Suprapubic skin (tissue), 4 donors: ENCODE data around the gene IST1. TPM values are rescaled to one million over a fixed set of nuclear protein-coding genes. Genes with fewer than 3 reads are reported as not detected.
A peak's percentile ranks its signal among the peaks of the same experiment; 100 is the strongest.

Experiments used
- DNase-seq, 2 donors: peaks; one replicate each; pipeline ENCODE4 v3.0.0-alpha.2; 2019; ENCODE audit warnings: low spot score in 2 of 2
- H3K27ac ChIP-seq: fragments of 200-600 bp; sonication (generic); one replicate; pipeline ENCODE4 v1.5.1; 2019
- H3K27me3 ChIP-seq: fragments of 200-600 bp; sonication (generic); one replicate; pipeline ENCODE4 v1.5.1; 2019
- H3K36me3 ChIP-seq: fragments of 200-600 bp; sonication (generic); one replicate; pipeline ENCODE4 v1.5.1; 2019
- H3K4me1 ChIP-seq: fragments of 200-600 bp; sonication (generic); one replicate; pipeline ENCODE4 v1.5.1; 2019
- H3K4me3 ChIP-seq: fragments of 200-600 bp; sonication (generic); one replicate; pipeline ENCODE4 v1.5.1; 2019; ENCODE audit warnings: mild to moderate bottlenecking
- H3K9me3 ChIP-seq: fragments of 200-600 bp; sonication (generic); one replicate; pipeline ENCODE4 v1.5.1; 2019
- EP300 ChIP-seq: sonication (generic); formaldehyde crosslinking; IDR thresholded peaks from one replicate; pipeline ENCODE4 v1.6.1; 2017; ENCODE audit warnings: antibody characterized with exemption
- POLR2A ChIP-seq, 2 donors: fragments of 450-650 bp; IDR thresholded peaks; one replicate each; pipeline ENCODE4 v1.6.1; 2017; ENCODE audit warnings: antibody characterized with exemption in 2 of 2, mild to moderate bottlenecking in 2 of 2, moderate library complexity in 2 of 2
- POLR2AphosphoS5 ChIP-seq, 3 donors: sonication (generic); formaldehyde crosslinking; IDR thresholded peaks; one replicate each; pipeline ENCODE4 v1.6.1; 2017; ENCODE audit warnings: antibody characterized with exemption in 3 of 3
- WGBS: methylation state at CpG from one replicate; pipeline ENCODE4 v1.1.5; 2018; 5-methylcytosine and 5-hydroxymethylcytosine counted together
- total RNA-seq, 4 donors: library from RNA; depleted of rRNA; stranded (reverse); fragments of >200 nt; gene quantifications; one replicate each; pipeline ENCODE4 v1.1.0, GENCODE V29; 2016
- TF ChIP-seq, protein P1 (sequence below), 2 donors: fragments of 200-600 bp in 1 of 2; fragments of 450-650 bp in 1 of 2; sonication (generic) in 1 of 2; IDR thresholded peaks; one replicate each; pipeline ENCODE4 v1.5.1; 2016 to 2019; ENCODE audit warnings: antibody characterized with exemption in 2 of 2, mild to moderate bottlenecking in 1 of 2, moderate library complexity in 1 of 2

The IST1 gene
- total RNA-seq: 100 to 1,000 TPM; 171 to 405 (median 201) TPM

DNA sequence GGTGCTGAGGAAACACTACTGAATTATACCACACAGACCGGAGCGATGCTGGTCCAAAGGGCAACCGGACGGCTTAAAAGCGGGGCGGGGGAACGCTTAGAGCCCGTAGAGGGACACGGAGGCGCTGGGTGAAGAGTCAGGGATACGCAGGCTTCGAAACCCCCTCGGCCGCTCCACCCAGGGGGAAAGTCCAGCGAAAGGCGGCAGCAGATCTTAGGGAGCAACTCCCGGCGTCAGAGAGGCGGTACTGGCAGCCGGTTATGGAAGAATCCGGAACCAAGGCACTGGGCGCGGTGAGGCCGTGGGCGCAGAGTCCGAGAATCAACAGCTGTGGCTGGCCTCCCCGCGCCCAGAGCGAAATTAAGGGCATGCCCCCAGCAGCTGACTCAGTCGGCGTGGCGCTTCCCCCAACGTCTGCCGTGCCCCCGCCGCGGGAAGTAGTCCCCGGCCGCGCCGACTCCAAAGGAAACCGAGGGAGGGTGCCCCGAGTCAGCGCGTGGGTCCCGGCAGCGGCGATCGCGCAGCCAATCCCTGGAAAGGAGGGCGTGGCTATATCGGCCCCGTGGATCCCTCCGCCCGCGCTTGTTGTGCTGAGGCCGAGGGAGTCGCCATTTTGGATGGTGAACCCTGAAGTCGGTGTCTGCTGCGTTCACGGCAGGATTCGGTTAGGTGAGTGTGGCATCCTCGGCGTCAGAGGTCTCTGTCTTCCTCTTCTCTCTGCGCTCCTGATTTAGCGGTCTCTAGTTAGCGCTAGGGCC, at the start of gene IST1:
IST1 (plus strand) TSS at position 611 of the 758 bp plus-strand sequence. CDS start 20,110 bp downstream, outside the sequence.
- WGBS: under 1% methylated on average over 22 of the region's 67 CpGs
- no peaks in the 10 kb centered on the region for H3K36me3 ChIP-seq
- H3K4me3 ChIP-seq: peak within 1 kb of the TSS; percentile 62
- TF ChIP-seq POLR2AphosphoS5 (IDR thresholded peaks at IDR 0.05) (peak in 2 of 3 donors; percentile 76 to 78), POLR2A (IDR thresholded peaks at IDR 0.05) (peak in 1 of 2 donors; percentile 75), EP300 (no peak)
- no peaks in the 10 kb centered on the region for H3K9me3 ChIP-seq
- peak; percentile 98 to 99 for DNase-seq
- no peaks in the 10 kb centered on the region for H3K27me3 ChIP-seq
- peaks cover 30% of the 10 kb centered on the region for H3K4me1 ChIP-seq
- peak within 1 kb of the TSS; percentile 89 for H3K27ac ChIP-seq

DNA sequence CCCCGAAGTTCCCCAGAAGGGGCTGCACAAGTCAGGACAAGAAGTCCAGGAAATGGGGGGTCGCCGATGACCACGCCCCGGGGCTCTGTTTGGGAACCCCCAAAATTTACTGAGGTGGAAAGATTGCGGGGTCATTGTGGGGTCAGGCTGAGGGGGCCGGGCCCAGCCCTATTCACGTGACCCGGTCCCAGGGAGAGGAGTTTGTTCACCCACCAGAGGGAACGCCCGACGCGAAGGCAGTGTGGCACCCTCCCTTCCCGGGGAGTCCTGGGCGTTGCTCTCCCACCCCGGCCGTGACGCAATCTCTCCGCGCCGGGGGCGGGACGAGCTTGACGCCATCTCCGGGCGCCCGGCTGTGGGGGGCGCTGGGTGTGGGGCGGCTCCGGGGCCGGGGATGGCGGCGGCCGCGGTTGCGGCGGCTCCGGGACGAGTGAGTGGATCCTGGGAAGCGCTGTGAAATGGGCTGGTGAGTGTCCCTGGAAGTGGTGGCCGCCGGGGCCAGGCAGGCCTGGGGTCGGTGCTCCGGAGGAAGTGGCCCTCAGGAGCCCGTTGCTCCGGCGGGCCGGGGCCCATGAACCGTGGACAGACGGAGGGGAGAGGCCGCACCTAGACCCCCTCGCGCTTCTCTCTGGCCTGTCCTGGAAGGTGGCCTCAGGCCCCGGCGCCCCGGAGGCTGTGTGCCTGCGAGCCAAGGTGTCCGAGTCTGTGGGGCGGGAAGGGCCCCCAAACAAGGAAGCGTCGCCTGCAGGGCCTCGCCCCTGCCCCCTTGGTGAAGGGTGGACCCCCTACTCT, 49.5 kb upstream of the IST1 start, which contains the start of gene ATXN1L:
ATXN1L (plus strand) TSS at position 338 of the 792 bp plus-strand sequence. CDS start 3,765 bp downstream, outside the sequence.
- H3K4me1 ChIP-seq: peaks cover 16% of the 10 kb centered on the region
- no peaks in the 10 kb centered on the region for H3K27me3 ChIP-seq
- no peaks in the 10 kb centered on the region for H3K9me3 ChIP-seq
- peak within 1 kb of the TSS; percentile 85 for H3K27ac ChIP-seq
- H3K4me3 ChIP-seq: peak within 1 kb of the TSS; percentile 97
- H3K36me3 ChIP-seq: peaks cover 21% of the 10 kb centered on the region
- peak in 1 of 2 donors; percentile 83 for TF ChIP-seq POLR2A (IDR thresholded peaks at IDR 0.05)
- TF ChIP-seq POLR2AphosphoS5 (IDR thresholded peaks at IDR 0.05): peak; percentile 71 to 89 (median 77)
- no peak for TF ChIP-seq EP300
- peak; percentile 96 for DNase-seq
- 0% methylated on average over 5 of the region's 62 CpGs for whole genome bisulfite sequencing

DNA sequence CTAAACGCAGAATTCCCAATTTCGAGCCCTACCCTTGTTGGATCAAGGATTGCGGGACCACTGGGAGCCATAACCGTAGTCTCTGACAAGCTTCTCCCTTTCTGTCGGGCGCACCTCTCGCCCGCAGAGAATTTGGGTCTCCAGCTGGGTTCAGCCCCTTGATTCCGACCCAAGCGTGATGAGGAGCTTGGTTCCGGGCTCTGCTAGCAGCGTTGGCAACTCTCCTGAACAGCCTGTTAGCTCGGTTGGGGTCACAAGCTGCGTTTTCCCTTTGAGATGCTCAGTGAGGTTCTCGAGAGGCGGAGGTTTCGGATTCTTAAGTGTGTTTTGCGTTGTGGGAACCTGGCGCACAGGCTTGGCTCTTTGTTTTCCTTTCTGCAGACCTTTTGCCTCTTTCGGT, 48.9 kb upstream of the IST1 start:
- DNase-seq: no peak
- Histone ChIP-seq H3K27ac (peak overlapping the region; percentile 85), H3K9me3 (no peaks in the 10 kb centered on the region), H3K4me3 (peak overlapping the region; percentile 97), H3K36me3 (peaks cover 27% of the 10 kb centered on the region), H3K27me3 (no peaks in the 10 kb centered on the region), H3K4me1 (peaks cover 18% of the 10 kb centered on the region)
- TF ChIP-seq EP300: no peak
- no peak for TF ChIP-seq POLR2AphosphoS5 (IDR thresholded peaks at IDR 0.05)
- no peak for TF ChIP-seq POLR2A (IDR thresholded peaks at IDR 0.05)
- TF ChIP-seq, protein P1, sequence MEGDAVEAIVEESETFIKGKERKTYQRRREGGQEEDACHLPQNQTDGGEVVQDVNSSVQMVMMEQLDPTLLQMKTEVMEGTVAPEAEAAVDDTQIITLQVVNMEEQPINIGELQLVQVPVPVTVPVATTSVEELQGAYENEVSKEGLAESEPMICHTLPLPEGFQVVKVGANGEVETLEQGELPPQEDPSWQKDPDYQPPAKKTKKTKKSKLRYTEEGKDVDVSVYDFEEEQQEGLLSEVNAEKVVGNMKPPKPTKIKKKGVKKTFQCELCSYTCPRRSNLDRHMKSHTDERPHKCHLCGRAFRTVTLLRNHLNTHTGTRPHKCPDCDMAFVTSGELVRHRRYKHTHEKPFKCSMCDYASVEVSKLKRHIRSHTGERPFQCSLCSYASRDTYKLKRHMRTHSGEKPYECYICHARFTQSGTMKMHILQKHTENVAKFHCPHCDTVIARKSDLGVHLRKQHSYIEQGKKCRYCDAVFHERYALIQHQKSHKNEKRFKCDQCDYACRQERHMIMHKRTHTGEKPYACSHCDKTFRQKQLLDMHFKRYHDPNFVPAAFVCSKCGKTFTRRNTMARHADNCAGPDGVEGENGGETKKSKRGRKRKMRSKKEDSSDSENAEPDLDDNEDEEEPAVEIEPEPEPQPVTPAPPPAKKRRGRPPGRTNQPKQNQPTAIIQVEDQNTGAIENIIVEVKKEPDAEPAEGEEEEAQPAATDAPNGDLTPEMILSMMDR (IDR thresholded peaks at IDR 0.05): no peak
- WGBS: 0% methylated on average over 19 of the region's 20 CpGs

DNA sequence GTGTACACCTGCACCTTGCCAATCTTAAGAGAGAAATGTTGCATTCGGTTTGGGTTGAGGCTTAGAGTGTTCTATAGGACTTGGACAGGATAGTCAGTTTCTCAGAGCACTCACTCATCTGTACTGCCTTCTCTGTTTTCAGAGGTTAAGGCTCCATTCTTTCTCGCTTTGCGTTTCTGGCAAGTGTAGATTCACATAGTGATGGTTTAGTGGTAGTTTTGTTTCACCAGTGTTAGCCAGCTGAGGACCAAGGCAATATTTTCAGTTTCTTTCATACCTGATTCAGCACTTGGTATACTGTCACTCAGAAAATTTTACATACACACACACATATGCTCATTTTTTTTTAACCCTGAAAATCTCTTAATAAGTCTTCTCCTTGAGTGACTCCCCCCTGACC, 48.2 kb upstream of the IST1 start:
- peaks cover 23% of the 10 kb centered on the region for H3K4me1 ChIP-seq
- H3K27me3 ChIP-seq: no peaks in the 10 kb centered on the region
- WGBS: 51% methylated on average over 3 of the region's 3 CpGs
- DNase-seq: no peak
- TF ChIP-seq EP300: no peak
- TF ChIP-seq, protein P1 (IDR thresholded peaks at IDR 0.05): no peak
- TF ChIP-seq POLR2A (IDR thresholded peaks at IDR 0.05): no peak
- TF ChIP-seq POLR2AphosphoS5 (IDR thresholded peaks at IDR 0.05): no peak
- H3K27ac ChIP-seq: no peak overlapping the region
- H3K36me3 ChIP-seq: peaks cover 34% of the 10 kb centered on the region
- peak overlapping the region; percentile 97 for H3K4me3 ChIP-seq
- no peaks in the 10 kb centered on the region for H3K9me3 ChIP-seq

DNA sequence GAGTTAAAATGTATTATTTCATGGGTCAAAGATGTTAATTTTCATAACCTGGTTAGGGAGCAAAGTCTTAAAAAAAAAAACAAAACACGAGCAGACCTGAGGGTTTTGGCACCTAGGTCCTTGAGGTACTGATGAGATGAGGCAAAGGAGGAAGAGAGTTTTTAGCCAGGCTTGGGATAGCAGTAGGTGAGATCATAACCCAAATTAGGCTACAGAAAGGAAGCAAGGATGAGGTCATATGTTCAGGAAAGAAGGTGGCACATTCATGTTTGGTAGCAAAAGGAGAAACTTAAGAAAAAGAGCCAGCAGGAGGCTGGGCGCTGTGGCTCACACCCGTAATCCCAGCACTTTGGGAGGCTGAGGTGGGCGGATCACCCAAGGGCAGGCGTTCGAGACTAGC, 46.7 kb upstream of the IST1 start:
- Histone ChIP-seq H3K27ac (no peak overlapping the region), H3K4me3 (no peak overlapping the region), H3K27me3 (no peaks in the 10 kb centered on the region), H3K4me1 (peaks cover 23% of the 10 kb centered on the region), H3K9me3 (no peaks in the 10 kb centered on the region), H3K36me3 (peaks cover 49% of the 10 kb centered on the region)
- TF ChIP-seq POLR2AphosphoS5 (IDR thresholded peaks at IDR 0.05) (no peak), POLR2A (IDR thresholded peaks at IDR 0.05) (no peak)
- TF ChIP-seq, protein P1 (IDR thresholded peaks at IDR 0.05): no peak
- WGBS: 78% methylated on average over 6 of the region's 6 CpGs
- no peak for DNase-seq

DNA sequence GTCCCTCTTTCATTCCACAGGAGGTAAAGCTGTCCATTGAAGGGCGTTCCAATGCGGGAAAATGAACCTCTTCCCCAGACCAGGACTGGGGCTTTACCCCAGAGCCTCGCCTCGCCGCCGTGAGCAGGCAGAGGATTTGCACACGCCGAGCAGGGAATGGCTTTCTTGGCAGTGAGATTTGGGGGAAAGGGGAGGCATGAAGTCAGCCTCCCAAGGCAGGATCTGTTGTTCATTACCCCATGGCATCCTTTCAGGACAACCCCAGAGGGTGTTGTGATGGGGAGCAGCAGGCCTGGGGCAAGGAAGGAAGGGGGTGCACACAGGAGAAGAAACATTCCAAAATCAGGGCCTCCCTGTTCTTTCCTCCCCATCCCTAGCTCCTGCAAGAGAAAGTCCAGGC, 43.6 kb upstream of the IST1 start:
- Histone ChIP-seq H3K36me3 (peaks cover 60% of the 10 kb centered on the region), H3K27me3 (no peaks in the 10 kb centered on the region), H3K9me3 (no peaks in the 10 kb centered on the region), H3K27ac (no peak overlapping the region), H3K4me1 (peaks cover 31% of the 10 kb centered on the region), H3K4me3 (no peak overlapping the region)
- DNase-seq: no peak
- 86% methylated on average over 6 of the region's 8 CpGs for WGBS
- TF ChIP-seq POLR2AphosphoS5 (IDR thresholded peaks at IDR 0.05): no peak
- no peak for TF ChIP-seq POLR2A (IDR thresholded peaks at IDR 0.05)
- no peak for TF ChIP-seq EP300
- TF ChIP-seq, protein P1 (IDR thresholded peaks at IDR 0.05): no peak
